Measurements from ENCODE around the gene CDH13.

CDH13 gene

DNA sequence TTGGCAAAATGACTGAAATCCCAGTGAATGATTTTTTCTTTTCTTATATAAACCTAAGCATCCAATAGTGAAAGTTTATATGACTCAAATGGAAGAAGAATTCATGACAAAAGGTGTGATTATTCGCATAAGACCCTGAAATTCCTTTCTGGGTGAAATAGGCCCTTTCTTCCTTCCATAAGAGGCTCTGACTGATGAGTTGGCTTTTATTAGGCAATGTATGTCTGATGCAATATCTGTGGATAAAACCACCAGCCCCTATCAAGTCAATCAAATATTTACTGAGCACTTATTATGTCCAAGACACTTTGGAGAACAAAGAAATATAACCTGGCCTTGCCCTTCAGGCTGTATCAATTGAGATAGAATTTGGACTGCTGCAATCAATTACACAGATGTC lies 316.6 kb downstream of the CDH13 start:
- no peak overlapping the region for H3K27ac ChIP-seq
- TF ChIP-seq, protein P1, sequence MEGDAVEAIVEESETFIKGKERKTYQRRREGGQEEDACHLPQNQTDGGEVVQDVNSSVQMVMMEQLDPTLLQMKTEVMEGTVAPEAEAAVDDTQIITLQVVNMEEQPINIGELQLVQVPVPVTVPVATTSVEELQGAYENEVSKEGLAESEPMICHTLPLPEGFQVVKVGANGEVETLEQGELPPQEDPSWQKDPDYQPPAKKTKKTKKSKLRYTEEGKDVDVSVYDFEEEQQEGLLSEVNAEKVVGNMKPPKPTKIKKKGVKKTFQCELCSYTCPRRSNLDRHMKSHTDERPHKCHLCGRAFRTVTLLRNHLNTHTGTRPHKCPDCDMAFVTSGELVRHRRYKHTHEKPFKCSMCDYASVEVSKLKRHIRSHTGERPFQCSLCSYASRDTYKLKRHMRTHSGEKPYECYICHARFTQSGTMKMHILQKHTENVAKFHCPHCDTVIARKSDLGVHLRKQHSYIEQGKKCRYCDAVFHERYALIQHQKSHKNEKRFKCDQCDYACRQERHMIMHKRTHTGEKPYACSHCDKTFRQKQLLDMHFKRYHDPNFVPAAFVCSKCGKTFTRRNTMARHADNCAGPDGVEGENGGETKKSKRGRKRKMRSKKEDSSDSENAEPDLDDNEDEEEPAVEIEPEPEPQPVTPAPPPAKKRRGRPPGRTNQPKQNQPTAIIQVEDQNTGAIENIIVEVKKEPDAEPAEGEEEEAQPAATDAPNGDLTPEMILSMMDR (conservative IDR thresholded peaks at IDR 0.05), result no peak

DNA sequence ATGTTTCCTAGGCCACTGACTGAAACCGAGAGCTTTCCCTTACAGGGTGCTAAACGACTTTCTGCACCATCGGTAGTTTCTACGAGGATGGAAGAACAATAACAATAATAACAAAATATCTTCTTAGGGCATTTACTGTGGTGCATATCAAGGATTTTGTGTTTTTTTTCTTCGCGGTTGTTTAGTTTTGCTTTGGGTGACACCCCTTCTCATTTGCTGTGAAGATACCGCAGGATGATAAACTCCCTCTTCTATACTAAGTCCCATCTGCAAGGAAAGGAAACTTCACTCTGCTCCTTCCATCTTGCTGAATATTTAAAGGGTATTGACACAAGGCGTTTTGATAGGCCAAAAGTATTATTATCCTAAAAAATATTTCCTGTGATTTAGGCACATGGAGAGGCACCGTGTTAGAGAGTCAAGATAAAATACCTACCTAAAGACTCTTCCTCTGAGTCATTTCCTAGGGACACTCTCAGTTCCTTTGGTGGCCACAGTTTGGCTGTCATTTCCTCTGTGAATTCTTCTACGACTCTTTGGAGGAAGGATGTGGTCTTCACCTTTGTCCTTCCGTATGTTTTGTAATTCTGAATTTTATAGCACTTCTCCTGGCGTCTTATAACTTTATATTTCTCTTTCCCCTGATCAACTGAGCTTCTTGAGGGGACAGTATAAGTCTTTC lies 318.8 kb downstream of the CDH13 start:
- H3K27ac ChIP-seq, result no peak overlapping the region
- no peak for TF ChIP-seq ZFX (IDR thresholded peaks at IDR 0.05)
- TF ChIP-seq, protein P1 (conservative IDR thresholded peaks at IDR 0.05), result no peak

GRCh38 chr16:82947698-82948097 lies 320.9 kb downstream of the CDH13 start:
- H3K27ac ChIP-seq, result no peak overlapping the region
- TF ChIP-seq ZFX (IDR thresholded peaks at IDR 0.05), result no peak

DNA sequence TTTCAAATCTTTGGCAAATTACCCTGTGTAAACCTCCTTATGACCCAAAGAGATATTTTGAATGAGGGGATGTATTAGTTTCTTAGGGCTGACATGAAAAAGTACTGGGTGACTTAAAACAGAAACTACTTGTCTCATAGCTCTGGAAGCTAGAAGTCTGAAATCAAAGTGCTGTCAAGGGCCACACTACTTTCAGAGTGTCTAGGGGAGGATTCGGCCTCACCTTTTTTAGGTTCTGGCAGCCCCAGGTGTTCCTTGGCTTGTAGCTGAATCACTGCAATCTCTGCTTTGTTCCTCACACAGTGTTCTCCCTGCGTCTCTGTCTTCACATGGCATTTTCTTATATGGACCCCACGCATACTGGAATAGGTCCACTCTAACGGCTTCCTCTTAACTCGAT lies 322.2 kb downstream of the CDH13 start:
- no peak overlapping the region for H3K27ac ChIP-seq
- TF ChIP-seq ZFX (IDR thresholded peaks at IDR 0.05), result no peak
- TF ChIP-seq, protein P1 (conservative IDR thresholded peaks at IDR 0.05), result no peak

DNA sequence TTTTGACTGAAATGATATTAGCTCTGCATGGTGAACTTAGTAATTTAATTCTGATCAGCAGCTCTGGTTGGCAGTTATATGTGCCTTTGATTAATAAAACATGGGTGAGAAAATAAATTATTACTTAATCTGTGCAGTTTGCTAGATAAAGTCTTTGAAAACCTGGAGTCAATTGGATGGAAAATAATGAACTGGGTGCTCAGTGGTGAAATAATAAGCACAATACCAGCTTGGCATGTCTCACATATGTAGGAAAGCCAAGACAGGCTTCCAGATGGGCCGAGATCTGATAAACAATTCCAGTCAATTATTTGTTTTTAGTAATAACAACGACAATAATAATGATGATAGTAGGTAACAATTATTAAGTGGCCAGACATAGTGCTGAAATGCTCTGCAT lies 326.7 kb downstream of the CDH13 start:
- no peak for TF ChIP-seq ZFX (IDR thresholded peaks at IDR 0.05)
- TF ChIP-seq, protein P1 (conservative IDR thresholded peaks at IDR 0.05), result no peak

DNA sequence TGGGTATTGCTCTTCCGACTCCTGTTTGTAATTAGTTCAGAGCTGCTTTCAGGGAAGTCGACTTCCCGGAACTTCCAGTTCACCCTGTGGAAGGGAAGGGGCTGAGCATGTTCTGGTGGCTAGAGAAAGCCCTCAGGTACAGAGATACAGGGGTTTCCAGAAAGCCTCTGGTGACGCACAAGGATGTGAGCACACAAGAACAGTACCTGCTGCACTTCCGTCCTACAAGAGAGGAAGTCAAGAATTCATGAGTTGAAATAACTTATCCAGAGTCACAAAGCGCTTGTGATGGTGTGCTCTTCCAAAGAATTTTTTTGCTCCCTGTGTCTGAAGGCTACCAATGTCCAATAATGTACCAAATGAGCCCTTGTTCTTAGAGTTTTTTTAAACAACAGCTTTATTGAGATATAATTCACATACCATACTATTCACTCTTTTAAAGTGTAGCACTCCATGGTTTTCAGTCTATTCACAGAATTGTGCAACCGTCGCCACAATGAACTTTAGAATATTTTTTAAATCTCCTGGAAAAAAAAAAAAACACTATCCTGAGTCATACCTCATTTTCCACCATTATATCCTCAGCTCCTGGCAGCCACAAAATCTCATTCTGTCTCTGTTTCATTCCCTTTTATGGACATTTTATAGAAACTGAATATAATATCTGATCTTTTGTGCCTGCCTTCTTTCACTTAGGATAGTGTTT lies 327.6 kb downstream of the CDH13 start:
- H3K27ac ChIP-seq, result no peak overlapping the region
- TF ChIP-seq ZFX (IDR thresholded peaks at IDR 0.05), result no peak
- TF ChIP-seq, protein P1 (conservative IDR thresholded peaks at IDR 0.05), result no peak

More for the DNA sequence above, 326.7 kb downstream of the CDH13 start:
- no peak overlapping the region for H3K27ac ChIP-seq

DNA sequence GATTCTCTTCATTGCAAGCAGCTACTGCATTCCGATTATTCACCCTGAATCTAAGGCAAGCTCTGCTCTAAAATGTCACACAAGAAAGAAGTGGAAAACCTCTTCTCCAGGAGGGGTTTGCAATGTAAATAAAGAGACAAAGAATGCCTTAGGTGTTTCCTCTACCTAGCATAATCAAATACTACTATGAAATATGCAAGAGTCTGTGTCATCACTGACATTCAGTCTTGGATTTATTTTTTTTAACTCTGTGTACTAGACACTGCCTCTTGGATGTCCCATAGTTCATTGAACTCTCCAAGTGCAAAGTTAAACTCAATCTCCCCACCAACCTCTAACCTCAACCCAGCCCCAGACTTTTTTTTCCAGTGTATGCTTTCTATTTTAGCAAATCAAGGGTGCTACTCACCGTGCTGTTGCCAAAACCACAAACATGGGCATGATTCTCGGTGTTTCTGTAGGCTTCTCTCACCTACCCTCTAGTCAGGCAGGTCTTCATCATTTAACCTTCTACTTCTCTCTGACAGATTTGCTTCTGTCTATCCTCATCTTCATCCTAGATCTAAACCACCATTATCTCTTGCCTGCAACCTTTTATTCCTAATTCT lies 329.1 kb downstream of the CDH13 start:
- TF ChIP-seq, protein P1 (conservative IDR thresholded peaks at IDR 0.05), result no peak
- no peak for TF ChIP-seq ZFX (IDR thresholded peaks at IDR 0.05)
- H3K27ac ChIP-seq, result no peak overlapping the region
